Activated CD8-positive, alpha-beta memory T cell treated with anti-CD3 and anti-CD28 coated beads for 4 hours (primary cell): Measurements from ENCODE around the gene ARRDC2.
A peak's percentile ranks its signal among the peaks of the same experiment; 100 is the strongest.
"Not testable (repeated sequence)": the region's sequence is repeated elsewhere in the genome, so short reads cannot be mapped to it uniquely, and the experiment has no call there.

Experiments used
- DNase-seq, 2 donors: peaks; one replicate each; pipeline ENCODE4 v3.0.0-alpha.2; 2020; ENCODE audit warnings: low read depth in 2 of 2

ARRDC2 gene

DNA sequence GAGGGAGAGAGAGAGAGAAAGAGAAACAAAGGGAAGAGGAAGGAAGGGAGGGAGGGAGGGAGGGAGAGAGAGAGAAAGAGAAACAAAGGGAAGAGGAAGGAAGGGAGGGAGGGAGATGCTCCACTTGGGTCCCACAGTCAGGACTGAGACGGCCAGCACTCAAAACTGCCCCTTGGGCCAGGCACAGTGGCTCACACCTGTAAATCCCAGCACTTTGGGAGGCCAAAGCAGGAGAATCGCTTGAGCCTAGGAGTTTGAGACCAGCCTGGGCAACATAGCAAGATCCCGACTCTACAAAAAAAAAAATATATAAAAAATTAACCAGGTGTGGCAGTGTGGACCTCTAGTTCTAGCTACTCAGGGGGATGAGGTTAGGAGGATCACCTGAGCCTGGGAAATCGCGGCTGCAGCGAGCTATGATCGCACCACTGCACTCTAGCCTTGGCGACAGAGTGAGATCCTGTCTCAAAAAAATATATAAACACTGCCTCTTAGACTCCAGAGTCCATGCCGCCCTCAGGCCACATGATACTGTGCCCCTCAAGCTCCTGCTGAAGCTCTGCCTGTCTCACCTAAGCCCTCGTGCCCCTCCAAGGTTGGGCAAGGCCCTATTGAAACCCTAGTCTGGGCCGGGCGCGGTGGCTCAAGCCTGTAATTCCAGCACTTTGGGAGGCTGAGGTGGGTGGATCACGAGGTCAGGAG, 8.4 kb downstream of the ARRDC2 start:
- no peak for DNase-seq

- no peak for DNase-seq
These were observed 9.5 kb downstream of the ARRDC2 start for GRCh38 chr19:18017275-18018083.

DNA sequence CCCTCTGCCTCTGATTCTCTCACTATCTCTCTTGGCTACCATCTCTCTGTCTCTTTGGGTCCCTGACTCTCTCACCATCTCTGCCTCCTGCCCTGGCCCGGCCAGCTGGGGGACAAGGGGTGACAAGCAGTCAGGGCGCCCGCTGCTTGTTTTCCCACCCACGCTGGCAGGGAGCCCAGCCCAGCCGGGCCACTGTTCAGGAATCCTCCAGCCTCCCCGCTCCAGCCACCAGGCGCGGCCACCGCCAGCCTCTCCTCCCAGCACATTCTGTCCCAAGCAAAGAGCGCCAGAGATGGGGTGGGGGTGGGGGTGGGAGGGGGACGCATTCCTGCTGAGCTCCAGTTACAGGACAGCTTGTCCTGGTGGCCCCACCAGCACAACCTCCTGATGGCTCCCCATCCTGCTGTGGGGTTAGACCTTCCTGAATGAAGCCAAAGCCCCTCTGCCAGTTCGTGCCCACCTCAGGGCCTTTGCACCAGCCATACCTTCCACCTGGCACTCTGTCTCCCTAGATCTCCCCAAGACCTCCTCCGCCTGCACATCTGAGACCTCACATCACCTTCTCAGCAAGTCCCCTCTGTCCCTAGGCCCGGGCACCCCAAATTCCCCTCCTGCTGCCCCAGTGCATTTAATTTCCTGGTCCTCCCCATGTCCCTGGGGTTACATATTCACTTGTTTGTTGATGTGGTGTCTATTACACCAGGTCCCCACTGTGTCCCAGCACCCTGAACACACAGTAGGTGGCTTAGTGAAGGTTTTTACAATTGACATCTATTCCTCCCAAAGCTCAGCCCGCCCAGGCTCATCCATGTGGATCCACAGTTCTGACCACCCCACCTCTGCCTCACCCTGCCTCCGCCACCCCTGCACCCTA, 12.5 kb downstream of the ARRDC2 start:
- no peak for DNase-seq

DNA sequence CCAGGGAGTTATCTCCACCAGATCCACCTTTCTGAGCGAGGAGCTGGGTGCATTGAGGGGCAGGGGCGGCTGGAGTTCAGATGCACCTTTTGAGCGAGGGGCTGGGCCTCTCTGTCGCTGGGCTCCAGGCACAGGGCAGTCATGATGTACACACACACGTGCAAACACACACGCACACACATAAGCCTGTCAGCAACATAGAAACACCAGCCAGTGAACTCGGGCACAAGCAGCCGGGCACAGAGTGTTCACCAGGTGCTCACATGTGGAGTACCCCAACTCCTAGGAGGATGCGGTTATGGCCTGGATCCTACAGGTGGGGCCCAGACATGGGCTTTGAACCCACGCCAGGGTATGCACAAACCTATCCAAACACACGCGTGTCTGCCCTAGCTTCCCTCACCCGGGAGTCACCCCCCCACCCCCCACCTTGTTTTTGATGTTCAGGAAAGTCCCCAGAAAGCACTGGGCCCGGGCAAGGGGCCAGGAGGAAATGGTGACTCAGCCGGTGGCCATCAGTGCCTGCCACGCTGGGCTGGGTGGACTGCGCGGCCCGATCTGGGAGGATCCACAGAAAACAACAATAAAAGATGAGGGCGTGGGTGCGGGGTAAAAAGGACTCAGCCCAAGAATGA, 13.3 kb downstream of the ARRDC2 start:
- peak in 1 of 2 donors; percentile 43 for DNase-seq

DNA sequence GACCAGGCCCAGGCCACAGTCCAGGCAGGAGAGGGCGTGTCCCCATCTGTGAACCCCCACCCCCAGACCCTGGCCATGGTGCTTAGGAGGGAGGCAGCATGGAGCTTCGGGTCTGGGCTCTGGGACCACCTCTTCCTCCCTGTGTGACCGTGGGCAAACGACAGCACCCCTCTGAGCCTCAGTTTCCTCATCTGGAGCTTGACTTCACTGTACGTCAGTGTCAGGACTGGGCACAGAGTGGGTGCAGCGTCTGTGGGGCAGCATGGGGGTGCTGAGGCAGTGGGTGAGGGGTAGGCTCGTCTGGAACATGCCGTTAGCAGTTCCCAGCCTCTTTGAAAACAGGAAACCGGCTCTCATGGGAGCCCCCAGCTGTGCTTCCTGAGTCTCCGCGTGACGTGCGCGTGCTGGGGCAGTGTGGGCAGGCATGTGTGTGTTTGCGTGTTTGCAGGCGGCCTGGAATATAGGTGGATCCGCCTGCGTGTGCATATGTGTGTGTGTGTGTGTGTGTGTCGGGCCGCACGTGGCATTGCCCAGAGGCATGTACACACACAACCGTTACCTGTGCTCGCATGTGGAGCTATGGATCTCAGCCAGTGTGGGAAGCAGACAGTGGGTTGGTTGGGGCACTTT, 15.8 kb downstream of the ARRDC2 start:
- DNase-seq = no peak

- DNase-seq = no peak
These were observed 19.2 kb downstream of the ARRDC2 start for GRCh38 chr19:18027151-18027550.

DNA sequence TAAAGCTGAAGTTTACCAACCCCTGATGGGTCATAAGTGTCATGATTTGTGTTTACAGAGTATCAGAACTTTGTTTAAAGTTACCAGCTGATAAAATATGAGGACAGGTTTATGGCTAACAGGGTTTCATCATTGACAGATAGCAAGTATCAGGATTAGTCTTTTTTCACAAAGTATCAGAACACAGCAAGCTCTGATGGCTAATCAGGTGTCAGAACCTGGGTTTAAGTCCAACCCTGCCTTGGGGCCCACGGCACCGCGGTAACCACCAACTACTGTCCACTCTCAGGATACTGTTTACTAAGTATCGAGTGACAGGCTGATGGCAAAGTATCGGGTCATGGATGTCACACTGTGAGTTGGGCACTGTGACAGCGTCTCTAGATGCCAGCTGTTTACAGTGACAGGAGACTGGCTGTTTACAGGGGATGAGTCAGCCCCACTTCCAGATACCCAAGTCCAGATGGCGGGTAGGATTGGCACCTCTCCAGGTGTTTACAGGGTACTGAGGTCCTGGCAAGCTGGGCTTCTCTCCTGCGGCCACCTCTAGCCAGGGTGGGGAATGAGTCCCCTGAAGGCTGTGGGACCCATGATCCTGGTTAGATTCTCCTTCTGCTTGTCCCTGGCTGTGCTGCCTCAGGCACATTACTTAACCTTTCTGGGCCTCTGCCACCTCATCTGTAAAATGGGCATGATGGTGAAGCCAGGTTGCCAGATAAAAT, 21.8 kb downstream of the ARRDC2 start:
- DNase-seq = no peak

GRCh38 chr19:18031401-18031800, 23.4 kb downstream of the ARRDC2 start:
- not testable (repeated sequence) for DNase-seq

GRCh38 chr19:18032102-18032501, 24.1 kb downstream of the ARRDC2 start:
- DNase-seq = not testable (repeated sequence)

DNA sequence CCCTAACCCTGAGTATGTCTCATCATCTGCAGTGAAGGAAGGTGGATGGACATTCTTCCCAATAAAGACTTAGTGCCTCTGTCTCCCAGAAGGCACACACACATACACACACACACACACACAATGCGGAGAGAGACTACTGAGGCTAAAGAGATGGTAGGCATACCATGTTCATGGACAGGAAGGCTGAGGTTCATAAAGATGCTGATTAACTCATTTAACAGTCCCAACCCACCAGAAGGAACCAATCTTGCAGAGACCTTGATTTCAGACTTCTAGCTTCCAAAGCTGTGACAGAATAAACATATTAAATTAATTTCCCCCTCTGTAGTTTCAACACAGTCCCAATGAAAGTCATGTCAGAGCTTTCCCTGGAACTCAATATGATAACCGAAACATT, 33.1 kb downstream of the ARRDC2 start:
- no peak for DNase-seq

DNA sequence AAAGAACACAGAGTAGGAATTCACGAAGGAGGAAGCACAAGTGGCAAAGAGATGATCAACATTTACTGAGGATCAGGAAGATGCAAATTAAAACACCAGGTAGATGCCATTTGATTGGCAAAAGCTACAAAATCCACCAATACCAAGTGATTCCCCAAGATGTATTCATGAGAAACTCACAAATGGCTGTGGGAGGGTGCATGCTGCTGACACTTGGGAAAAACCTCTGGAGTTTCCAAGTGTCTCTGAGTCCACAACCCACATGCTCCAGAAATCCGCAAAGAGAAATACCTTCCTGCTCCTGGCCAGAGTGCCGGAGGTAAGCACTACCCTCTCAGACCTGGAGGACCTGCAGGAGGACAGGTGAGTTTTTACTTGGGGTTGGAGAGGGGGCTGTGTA, 35.7 kb downstream of the ARRDC2 start:
- DNase-seq = no peak

- DNase-seq = peak; percentile 71 to 83
These were observed 36.9 kb downstream of the ARRDC2 start for GRCh38 chr19:18044825-18045304.

DNA sequence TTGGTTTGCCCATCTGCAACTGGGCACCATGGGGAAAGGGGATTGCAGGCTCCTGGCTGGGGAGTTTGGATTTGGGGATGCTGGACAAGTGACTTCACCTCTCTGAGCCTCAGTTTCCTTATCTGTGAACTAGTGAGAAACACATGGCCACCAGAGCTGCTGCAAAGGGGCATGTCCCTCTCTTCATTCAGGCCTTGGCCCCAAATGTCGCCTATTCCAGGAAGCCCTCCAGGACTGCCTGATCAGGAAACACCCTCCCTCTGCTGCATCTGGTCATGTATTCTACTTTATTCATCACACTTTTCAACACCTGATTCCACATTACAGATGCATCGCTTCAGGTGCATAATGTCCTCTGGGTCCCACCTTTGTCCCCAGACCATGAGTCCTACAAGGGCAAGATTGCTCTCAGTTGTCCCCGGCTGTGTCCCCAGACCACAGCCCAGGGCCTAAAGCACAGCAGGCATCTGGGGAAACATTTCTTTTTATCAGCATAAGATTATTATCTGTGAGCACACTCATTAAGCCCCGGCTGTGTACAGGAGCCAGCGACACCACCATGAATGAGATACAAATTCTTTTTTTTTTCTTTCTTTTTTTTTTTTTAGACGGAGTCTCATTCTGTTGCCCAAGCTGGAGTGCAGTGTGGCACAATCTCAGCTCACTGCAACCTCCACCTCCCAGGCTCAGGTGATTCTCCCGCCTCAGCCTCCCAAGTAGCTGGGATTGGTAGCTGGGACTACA, 37.5 kb downstream of the ARRDC2 start:
- DNase-seq = no peak

DNA sequence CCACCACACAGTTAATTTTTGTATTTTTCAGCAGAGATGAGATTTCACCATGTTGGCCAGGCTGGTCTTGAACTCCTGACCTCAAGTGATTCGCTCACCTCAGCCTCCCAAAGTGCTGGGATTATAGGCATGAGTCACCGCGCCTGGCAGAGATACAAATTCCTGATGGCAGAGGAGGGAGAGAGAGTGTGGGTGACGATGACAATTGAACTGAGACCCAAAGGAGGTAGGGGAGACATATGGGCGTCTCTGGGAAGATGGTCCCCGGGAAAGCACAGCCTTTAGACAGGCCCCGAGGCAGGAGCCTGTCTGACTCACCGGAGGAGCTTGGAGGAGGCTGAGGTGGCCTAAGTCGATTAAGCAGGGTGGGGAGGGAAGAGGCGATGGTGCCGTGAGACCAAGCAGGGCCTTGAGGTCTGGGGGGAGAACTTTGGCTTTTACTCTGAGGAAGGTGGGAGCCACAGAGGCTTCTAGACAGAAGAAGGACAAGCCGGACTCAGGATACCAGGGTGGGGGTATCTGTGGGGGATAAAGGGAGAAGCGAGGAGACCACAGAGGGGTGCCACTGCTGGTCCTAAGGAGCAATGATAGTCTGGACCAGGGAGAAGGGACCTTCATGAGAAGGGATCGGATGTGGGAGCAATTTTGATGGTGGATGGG, 38.2 kb downstream of the ARRDC2 start:
- no peak for DNase-seq

DNA sequence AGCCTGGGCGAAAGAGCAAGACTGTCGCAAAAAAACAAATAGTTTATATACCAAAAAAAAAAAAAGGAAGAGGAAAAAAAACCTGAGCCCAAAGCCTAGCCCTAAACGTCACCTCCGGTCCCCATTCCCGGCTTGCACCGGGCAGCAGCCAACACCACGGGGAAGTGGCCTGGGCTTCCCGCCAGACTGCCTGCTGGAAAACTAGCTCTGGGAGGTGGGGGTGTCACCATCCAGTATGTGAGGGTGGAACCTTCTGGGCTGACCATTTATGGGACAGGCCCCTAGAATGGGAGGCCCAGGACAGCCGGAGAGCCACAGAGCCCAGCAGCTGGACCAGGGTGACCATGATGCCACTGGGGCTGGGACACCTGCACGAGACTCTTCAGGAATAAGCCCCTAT, 41.4 kb downstream of the ARRDC2 start:
- no peak for DNase-seq

DNA sequence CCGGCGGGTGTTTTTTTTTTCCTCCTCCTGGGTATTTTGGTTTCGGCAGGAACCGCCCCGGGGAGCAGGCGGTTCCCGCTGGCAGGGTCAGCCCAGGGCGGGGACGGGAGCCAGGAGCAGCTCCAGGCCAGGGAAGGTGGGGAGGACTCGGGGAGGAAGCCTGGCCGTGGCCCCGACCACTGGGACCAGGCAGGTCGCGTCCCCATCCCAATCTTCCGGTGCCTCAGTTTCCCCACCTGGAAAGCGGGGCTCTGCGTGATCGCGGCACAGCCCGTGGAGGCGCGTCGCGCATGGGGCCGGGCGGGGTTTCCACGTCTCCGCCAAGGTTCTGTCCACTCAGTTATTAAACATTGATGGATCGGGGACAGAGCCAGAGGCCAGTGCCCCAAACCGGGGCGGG, 43.9 kb downstream of the ARRDC2 start:
- no peak for DNase-seq

DNA sequence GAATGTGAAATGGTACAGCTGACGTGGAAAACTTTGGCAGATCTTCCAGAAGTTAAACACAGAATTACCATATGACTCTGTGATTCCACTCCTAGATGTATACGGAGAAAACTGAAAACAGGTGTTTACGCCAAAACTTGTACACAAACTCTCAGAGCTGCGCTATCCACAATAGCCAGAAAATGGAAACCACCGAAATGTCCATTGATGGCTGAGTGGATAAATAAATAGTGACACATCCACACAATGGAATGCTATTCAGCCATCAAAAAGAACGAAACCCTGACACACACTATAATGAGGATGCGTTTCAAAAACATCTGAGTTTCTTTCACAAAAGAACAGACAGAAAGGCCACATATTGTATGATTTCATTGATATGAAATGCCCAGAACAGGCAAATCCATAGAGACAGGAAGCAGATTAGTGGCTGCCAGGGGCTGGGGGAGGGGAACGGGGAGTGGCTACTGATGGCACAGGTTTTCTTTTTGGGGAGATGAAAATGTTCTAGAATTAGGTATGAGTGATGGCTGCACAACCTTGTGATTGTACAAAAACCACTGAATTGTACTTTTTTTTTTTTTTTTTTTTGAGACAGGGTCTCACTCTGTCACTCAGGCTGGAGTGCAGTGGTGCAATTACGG, 45.7 kb downstream of the ARRDC2 start:
- no peak for DNase-seq

DNA sequence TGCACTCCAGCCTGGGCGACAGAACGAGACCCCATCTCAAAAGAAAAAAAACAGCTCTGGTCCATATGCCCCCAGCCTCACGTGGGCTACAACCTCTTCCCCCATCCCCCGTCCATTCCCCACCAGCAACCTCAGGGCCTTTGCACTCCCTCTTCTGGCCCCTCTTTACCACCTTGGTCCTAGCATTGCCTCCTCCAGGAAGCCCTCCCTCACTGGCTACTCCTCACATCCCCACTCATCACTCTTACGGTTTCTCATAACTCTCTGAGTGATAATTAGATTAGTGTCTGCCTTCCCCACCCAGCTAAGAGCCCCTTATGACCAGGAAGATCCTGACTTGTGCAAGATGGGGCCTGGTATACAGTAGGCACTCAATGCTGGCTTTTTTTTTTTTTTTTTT, 48.0 kb downstream of the ARRDC2 start:
- DNase-seq = no peak

DNA sequence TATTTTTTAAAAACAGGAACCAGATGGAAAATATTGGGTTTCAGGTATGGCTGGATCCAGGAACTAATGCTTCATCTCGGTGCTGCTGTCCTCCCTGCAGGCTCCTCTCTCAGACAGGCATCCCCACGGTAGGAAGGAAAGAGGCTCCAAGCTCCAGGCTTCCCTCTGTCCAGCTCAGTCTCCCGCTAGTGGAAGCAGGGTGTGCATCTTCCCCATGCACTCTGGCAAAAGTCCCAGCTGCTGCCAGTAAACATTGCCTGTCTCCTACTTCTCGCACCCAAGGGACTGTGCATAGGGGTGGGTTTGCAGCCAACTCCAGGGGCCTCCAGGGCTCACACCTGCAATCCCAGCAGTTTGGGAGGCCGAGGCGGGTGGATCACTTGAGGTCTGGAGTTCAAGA, 49.6 kb downstream of the ARRDC2 start:
- no peak for DNase-seq
